ENCODE data around the gene GALNT10. TPM values are rescaled to one million over a fixed set of nuclear protein-coding genes. Genes with fewer than 3 reads are reported as not detected.
A peak's percentile ranks its signal among the peaks of the same experiment; 100 is the strongest.

Gene GALNT10
- total and polyA plus RNA-seq, 9 of the 15 experiments (the other 6 are each of a cell fraction or from before 2014, with no cell fraction given), result 4.6 to 37.1 (median 13.3) TPM

GRCh38 chr5:154456540-154456939, 266.0 kb downstream of the GALNT10 start:
- WGBS (ENCODE audit: insufficient coverage, low coverage, missing lambda C conversion rate), result 57% methylated on average over 3 of the region's 3 CpGs
- H3K4me3 ChIP-seq, result no peak overlapping the region
- H3K4me1 ChIP-seq (replicated peaks in 1 of 2; ENCODE audit: control insufficient read depth in 2 of 2, insufficient read depth in 2 of 2, low read length in 2 of 2), result no peaks in the 10 kb centered on the region; a peak in 1 of 5 replicates
- ChIA-PET CTCF (ENCODE audit: low intra/inter-chr PET ratio) (no interaction called here), POLR2A (interaction anchor here (0.7 to 2.5 kb wide), 4 partner anchors 8 to 369 kb away, joined by 3 to 8 read pairs (median 3); no protein-coding TSS in a partner anchor)
- no peak overlapping the region for H3K9ac ChIP-seq (ENCODE audit: insufficient read depth in 1 of 2, low read depth in 2 of 2, low read length in 2 of 2)
- in situ Hi-C loops (cut with MboI), result no loop called here
- H3K36me3 ChIP-seq (ENCODE audit: control insufficient read depth, insufficient read depth, low read length), result peaks cover 46% of the 10 kb centered on the region
- H3K4me2 ChIP-seq (ENCODE audit: insufficient read depth, low read length), result no peak overlapping the region
- intact Hi-C loops (cut with micrococcal nuclease), result no loop called here
- DNase-seq (ENCODE audit: extremely low read depth in 1 of 4, low spot score in 3 of 4), result no peak
- ATAC-seq, result no peak
- no peaks in the 10 kb centered on the region; the same call in 1 of the 2 replicates for H3K9me3 ChIP-seq (replicated peaks; ENCODE audit: control insufficient read depth, insufficient read depth, low read depth, low read length)
- H3K27me3 ChIP-seq (ENCODE audit: control insufficient read depth in 2 of 2, insufficient read depth in 2 of 2, low read length in 2 of 2), result no peaks in the 10 kb centered on the region
- no peak overlapping the region for H2AFZ ChIP-seq (ENCODE audit: low read depth, low read length)
- TF ChIP-seq ZNF584 (CRISPR knock-in tag; IDR thresholded peaks at IDR 0.05; ENCODE audit: low read depth), result peak; percentile 25; the same call in 1 of the 2 replicates
- TF ChIP-seq MTF1 (CRISPR knock-in tag; IDR thresholded peaks at IDR 0.05; ENCODE audit: borderline replicate concordance), result no peak
- TF ChIP-seq L3MBTL2 (IDR thresholded peaks at IDR 0.05), result peak; percentile 73
- TF ChIP-seq ZNF175 (CRISPR knock-in tag; IDR thresholded peaks at IDR 0.05; ENCODE audit: low read depth), result peak; percentile 72; the same call in 1 of the 2 replicates
- TF ChIP-seq CBFA2T3 (IDR thresholded peaks at IDR 0.05), result no peak
- TF ChIP-seq, protein P1, sequence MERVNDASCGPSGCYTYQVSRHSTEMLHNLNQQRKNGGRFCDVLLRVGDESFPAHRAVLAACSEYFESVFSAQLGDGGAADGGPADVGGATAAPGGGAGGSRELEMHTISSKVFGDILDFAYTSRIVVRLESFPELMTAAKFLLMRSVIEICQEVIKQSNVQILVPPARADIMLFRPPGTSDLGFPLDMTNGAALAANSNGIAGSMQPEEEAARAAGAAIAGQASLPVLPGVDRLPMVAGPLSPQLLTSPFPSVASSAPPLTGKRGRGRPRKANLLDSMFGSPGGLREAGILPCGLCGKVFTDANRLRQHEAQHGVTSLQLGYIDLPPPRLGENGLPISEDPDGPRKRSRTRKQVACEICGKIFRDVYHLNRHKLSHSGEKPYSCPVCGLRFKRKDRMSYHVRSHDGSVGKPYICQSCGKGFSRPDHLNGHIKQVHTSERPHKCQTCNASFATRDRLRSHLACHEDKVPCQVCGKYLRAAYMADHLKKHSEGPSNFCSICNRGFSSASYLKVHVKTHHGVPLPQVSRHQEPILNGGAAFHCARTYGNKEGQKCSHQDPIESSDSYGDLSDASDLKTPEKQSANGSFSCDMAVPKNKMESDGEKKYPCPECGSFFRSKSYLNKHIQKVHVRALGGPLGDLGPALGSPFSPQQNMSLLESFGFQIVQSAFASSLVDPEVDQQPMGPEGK (CRISPR knock-in tag; IDR thresholded peaks at IDR 0.05; ENCODE audit: borderline replicate concordance), result 0 out of 2 replicates have a peak, but pooled peaks have one; percentile 29
- TF ChIP-seq ZNF589 (CRISPR knock-in tag; IDR thresholded peaks at IDR 0.05; ENCODE audit: low read depth), result peak; percentile 66
- no peak for FAIRE-seq
- H3K27ac ChIP-seq (ENCODE audit: extremely low read depth, low read depth, low read length), result no peak overlapping the region
- BruUV-seq (replicated peaks), result no TSS peak
- no peaks in the 10 kb centered on the region for H3K79me2 ChIP-seq (ENCODE audit: control insufficient read depth, insufficient read depth, low read length)
- H3K9me1 ChIP-seq (ENCODE audit: control insufficient read depth, insufficient read depth, low read length), result no peaks in the 10 kb centered on the region
- no peaks in the 10 kb centered on the region for H4K20me1 ChIP-seq (replicated peaks; ENCODE audit: control insufficient read depth, insufficient read depth, low read length)

Data from K562 (cell line).